WTC11 (cell line): ENCODE data around the gene NBAS. TPM values are rescaled to one million over a fixed set of nuclear protein-coding genes. Genes with fewer than 3 reads are reported as not detected.

Experiments
- ATAC-seq: fragments of 200-7000 bp; cut with Tn5 transposase; 2 replicates; pipeline ENCODE4 v1.10.0; 2021; ENCODE audit warnings: mild to moderate bottlenecking, moderate library complexity
- CTCF ChIA-PET: fragments of 300-600 bp; sonication (Branson Sonifier 250); formaldehyde crosslinking; loops from one replicate; lab custom pipeline; 2021; ENCODE audit warnings: antibody characterized with exemption; lab: Charles Lee
- POLR2A ChIA-PET: fragments of 350-600 bp; sonication (Branson Sonifier 250); formaldehyde crosslinking; loops from one replicate; lab custom pipeline; 2021; ENCODE audit warnings: antibody characterized with exemption; lab: Charles Lee
- DNase-seq: peaks from one replicate; pipeline ENCODE4 v3.0.0; 2021; ENCODE audit warnings: low spot score
- H3K27ac Mint-ChIP-seq: 2 replicates; pipeline ENCODE4 v1.8.0; 2021; ENCODE audit warnings: mixed read lengths
- H3K27me3 Mint-ChIP-seq: 2 replicates; pipeline ENCODE4 v1.8.0; 2021; ENCODE audit warnings: low read depth, mild to moderate bottlenecking, moderate library complexity, mixed read lengths
- H3K36me3 Mint-ChIP-seq: 2 replicates; pipeline ENCODE4 v1.8.0; 2021; ENCODE audit warnings: mixed read lengths
- H3K4me1 Mint-ChIP-seq: 2 replicates; pipeline ENCODE4 v1.8.0; 2022; ENCODE audit warnings: mixed read lengths
- H3K4me3 Mint-ChIP-seq: 2 replicates; pipeline ENCODE4 v1.8.0; 2021; ENCODE audit warnings: mild to moderate bottlenecking, moderate library complexity, mixed read lengths
- H3K9me3 Mint-ChIP-seq: 2 replicates; pipeline ENCODE4 v1.8.0; 2021; ENCODE audit warnings: mixed read lengths
- AR ChIP-seq: fragments of 250-450 bp; sonication (Bioruptor Pico); IDR thresholded peaks from 2 replicates; pipeline ENCODE4 v1.9.0; 2021; ENCODE audit warnings: mild to moderate bottlenecking
- CDX4 ChIP-seq: fragments of 250-450 bp; sonication (Bioruptor Pico); IDR thresholded peaks from 2 replicates; pipeline ENCODE4 v1.9.0; 2021; ENCODE audit warnings: moderate library complexity, mild to moderate bottlenecking, inconsistent platforms, borderline replicate concordance
- ELF4 ChIP-seq: sonication (generic); formaldehyde crosslinking; IDR thresholded peaks from 2 replicates; pipeline ENCODE4 v1.8.1; 2022; ENCODE audit warnings: low read depth, mild to moderate bottlenecking, moderate library complexity, missing genetic modification reagents
- EMX1 ChIP-seq: fragments of 250-450 bp; sonication (Bioruptor Pico); IDR thresholded peaks from 2 replicates; pipeline ENCODE4 v1.8.0; 2021; ENCODE audit warnings: mild to moderate bottlenecking
- GTF2I ChIP-seq: fragments of 250-450 bp; sonication (Bioruptor Pico); conservative IDR thresholded peaks from 2 replicates; pipeline ENCODE4 v1.4.0; 2021; ENCODE audit warnings: mild to moderate bottlenecking
- JUN ChIP-seq: sonication (generic); formaldehyde crosslinking; IDR thresholded peaks from 2 replicates; pipeline ENCODE4 v1.8.0; 2023; ENCODE audit warnings: mild to moderate bottlenecking, missing genetic modification reagents
- MLX ChIP-seq: sonication (generic); formaldehyde crosslinking; IDR thresholded peaks from 2 replicates; pipeline ENCODE4 v1.8.1; 2023; ENCODE audit warnings: mild to moderate bottlenecking, missing genetic modification reagents, moderate library complexity
- NFE2L1 ChIP-seq: sonication (generic); formaldehyde crosslinking; IDR thresholded peaks from 2 replicates; pipeline ENCODE4 v1.8.1; 2023; ENCODE audit warnings: missing genetic modification reagents
- NR2C2 ChIP-seq: sonication (generic); formaldehyde crosslinking; IDR thresholded peaks from 2 replicates; pipeline ENCODE4 v1.8.0; 2022; ENCODE audit warnings: mild to moderate bottlenecking, missing genetic modification reagents
- PREB ChIP-seq: sonication (generic); formaldehyde crosslinking; IDR thresholded peaks from 2 replicates; pipeline ENCODE4 v1.8.1; 2022; ENCODE audit warnings: mild to moderate bottlenecking, missing genetic modification reagents, moderate library complexity, borderline replicate concordance
- SP1 ChIP-seq: sonication (generic); formaldehyde crosslinking; conservative IDR thresholded peaks from 2 replicates; pipeline ENCODE4 v1.8.1; 2022; ENCODE audit warnings: missing genetic modification reagents
- TCF7 ChIP-seq: sonication (generic); formaldehyde crosslinking; IDR thresholded peaks from 2 replicates; pipeline ENCODE4 v1.8.0; 2022; ENCODE audit warnings: mild to moderate bottlenecking, low read depth, missing genetic modification reagents, moderate library complexity
- TEAD4 ChIP-seq: sonication (generic); formaldehyde crosslinking; IDR thresholded peaks from 2 replicates; pipeline ENCODE4 v1.8.0; 2022; ENCODE audit warnings: mild to moderate bottlenecking, missing genetic modification reagents
- TP53 ChIP-seq: sonication (generic); formaldehyde crosslinking; IDR thresholded peaks from 2 replicates; pipeline ENCODE4 v1.8.1; 2023; ENCODE audit warnings: mild to moderate bottlenecking, missing genetic modification reagents
- ZBTB43 ChIP-seq: sonication (generic); formaldehyde crosslinking; IDR thresholded peaks from 2 replicates; pipeline ENCODE4 v1.8.1; 2023; ENCODE audit warnings: mild to moderate bottlenecking, missing genetic modification reagents
- ZNF138 ChIP-seq: sonication (generic); formaldehyde crosslinking; conservative IDR thresholded peaks from 2 replicates; pipeline ENCODE4 v1.8.1; 2022; ENCODE audit warnings: mild to moderate bottlenecking, moderate library complexity, missing genetic modification reagents
- ZNF232 ChIP-seq: sonication (generic); formaldehyde crosslinking; IDR thresholded peaks from 2 replicates; pipeline ENCODE4 v1.8.0; 2022; ENCODE audit warnings: mild to moderate bottlenecking, missing genetic modification reagents
- ZNF263 ChIP-seq: sonication (generic); formaldehyde crosslinking; IDR thresholded peaks from 2 replicates; pipeline ENCODE4 v1.8.1; 2022; ENCODE audit warnings: low read depth, mild to moderate bottlenecking, moderate library complexity, missing genetic modification reagents
- ZNF416 ChIP-seq: fragments of 250-450 bp; sonication (Bioruptor Pico); IDR thresholded peaks from 2 replicates; pipeline ENCODE4 v1.9.0; 2021; ENCODE audit warnings: mild to moderate bottlenecking, inconsistent platforms
- ZNF532 ChIP-seq: fragments of 250-450 bp; sonication (Bioruptor Pico); IDR thresholded peaks from 2 replicates; pipeline ENCODE4 v1.9.0; 2021; ENCODE audit warnings: mild to moderate bottlenecking, borderline replicate concordance
- total RNA-seq: library from RNA; stranded (reverse); gene quantifications from 3 replicates; pipeline ENCODE4 v1.2.3, GENCODE V29; 2021

NBAS gene
- total RNA-seq, 1 experiment from 2014 or later, result 32.3 TPM

- TF ChIP-seq ZNF263 (CRISPR knock-in tag), result no peak
- no peak for TF ChIP-seq ZNF138 (CRISPR knock-in tag)
These were observed 43.3 kb downstream of the NBAS start (continued) for GRCh38 chr2:15517793-15518192.

GRCh38 chr2:15511686-15512085 is 49.4 kb downstream of the NBAS start:
- ChIA-PET CTCF (interaction anchor here (1.1 kb wide), 1 partner anchor 66 kb away, joined by 5 read pairs; no protein-coding TSS in a partner anchor), POLR2A (no interaction called here)
- no peak overlapping the region for H3K27ac Mint-ChIP-seq
- peaks cover 20% of the 10 kb centered on the region for H3K36me3 Mint-ChIP-seq
- no peaks in the 10 kb centered on the region for H3K27me3 Mint-ChIP-seq
- H3K9me3 Mint-ChIP-seq, result peaks cover 12% of the 10 kb centered on the region
- ATAC-seq (no peak), DNase-seq (no peak)
- no peak overlapping the region for H3K4me3 Mint-ChIP-seq
- H3K4me1 Mint-ChIP-seq, result no peaks in the 10 kb centered on the region; the same call in 1 of the 2 replicates
- TF ChIP-seq CDX4, result no peak
- TF ChIP-seq TP53 (CRISPR knock-in tag), result no peak

- no peak for DNase-seq
- Mint-ChIP-seq H3K4me3 (no peak overlapping the region), H3K27me3 (no peaks in the 10 kb centered on the region), H3K27ac (no peak overlapping the region), H3K4me1 (peaks cover 8% of the 10 kb centered on the region), H3K9me3 (peaks cover 12% of the 10 kb centered on the region), H3K36me3 (peaks cover 20% of the 10 kb centered on the region)
- no peak for ATAC-seq
- POLR2A ChIA-PET, result no interaction called here
- CTCF ChIA-PET, result no interaction called here
- TF ChIP-seq PREB (CRISPR knock-in tag) (no peak), ZNF232 (CRISPR knock-in tag) (no peak), GTF2I (no peak), AR (CRISPR knock-in tag) (no peak), ZNF416 (CRISPR knock-in tag) (no peak), CDX4 (no peak), TEAD4 (CRISPR knock-in tag) (no peak), NFE2L1 (no peak), ZNF263 (CRISPR knock-in tag) (no peak), ZBTB43 (CRISPR knock-in tag) (no peak), TCF7 (CRISPR knock-in tag) (no peak), ZNF532 (CRISPR knock-in tag) (no peak), JUN (CRISPR knock-in tag) (no peak), NR2C2 (CRISPR knock-in tag) (no peak), EMX1 (no peak), SP1 (CRISPR knock-in tag) (no peak), MLX (CRISPR knock-in tag) (no peak), ELF4 (CRISPR knock-in tag) (no peak)
These were observed 50.6 kb downstream of the NBAS start for GRCh38 chr2:15510552-15510951.
